HG03045 (cell line): Measurements from ENCODE around the gene LGALS8.

Experiments
- ATAC-seq: cut with Tn5 transposase; IDR thresholded peaks from one replicate; pipeline ENCODE4 v1.9.1; 2021; ENCODE audit warnings: mild to moderate bottlenecking, moderate library complexity; ENCODE audit not compliant: unreplicated experiment

The LGALS8 gene

DNA sequence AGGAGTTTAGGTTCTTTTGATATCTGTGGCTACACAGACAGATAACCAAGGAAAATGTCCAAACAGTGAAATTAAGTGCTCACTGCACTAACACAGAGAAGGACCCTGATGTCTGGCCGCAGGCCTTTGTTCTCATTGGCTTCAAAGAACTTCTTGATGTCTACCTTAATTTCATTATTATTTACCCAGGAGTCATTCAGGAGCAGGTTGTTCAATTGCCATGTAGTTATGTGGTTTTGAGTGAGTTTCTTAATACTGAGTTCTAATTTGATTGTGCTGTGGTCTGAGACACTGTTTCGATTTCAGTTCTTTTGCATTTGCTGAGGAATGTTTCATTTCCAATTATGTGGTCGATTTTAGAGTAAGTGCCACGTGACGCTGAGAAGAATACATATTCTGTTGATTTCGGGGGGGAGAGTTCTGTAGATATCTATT is 15.2 kb upstream of the LGALS8 start:
- no peak for ATAC-seq

DNA sequence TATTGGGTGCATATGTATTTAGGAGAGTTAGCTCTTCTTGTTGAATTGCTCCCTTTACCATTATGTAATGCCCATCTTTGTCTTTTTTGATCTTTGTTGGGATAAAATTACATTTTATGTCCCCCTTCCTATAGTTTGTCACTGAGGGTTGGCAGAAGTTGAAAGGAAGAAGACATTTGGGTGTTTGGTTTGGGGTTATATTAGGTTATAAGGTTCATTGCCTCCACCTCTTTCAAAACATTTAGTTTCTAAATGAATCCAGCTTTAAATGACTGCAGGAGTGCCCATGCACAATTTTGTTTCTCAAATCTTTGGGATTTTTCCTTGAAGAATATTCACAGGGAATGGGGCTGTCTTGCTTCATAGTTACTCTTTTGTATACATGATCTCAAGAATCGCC is 14.6 kb upstream of the LGALS8 start:
- ATAC-seq: no peak

DNA sequence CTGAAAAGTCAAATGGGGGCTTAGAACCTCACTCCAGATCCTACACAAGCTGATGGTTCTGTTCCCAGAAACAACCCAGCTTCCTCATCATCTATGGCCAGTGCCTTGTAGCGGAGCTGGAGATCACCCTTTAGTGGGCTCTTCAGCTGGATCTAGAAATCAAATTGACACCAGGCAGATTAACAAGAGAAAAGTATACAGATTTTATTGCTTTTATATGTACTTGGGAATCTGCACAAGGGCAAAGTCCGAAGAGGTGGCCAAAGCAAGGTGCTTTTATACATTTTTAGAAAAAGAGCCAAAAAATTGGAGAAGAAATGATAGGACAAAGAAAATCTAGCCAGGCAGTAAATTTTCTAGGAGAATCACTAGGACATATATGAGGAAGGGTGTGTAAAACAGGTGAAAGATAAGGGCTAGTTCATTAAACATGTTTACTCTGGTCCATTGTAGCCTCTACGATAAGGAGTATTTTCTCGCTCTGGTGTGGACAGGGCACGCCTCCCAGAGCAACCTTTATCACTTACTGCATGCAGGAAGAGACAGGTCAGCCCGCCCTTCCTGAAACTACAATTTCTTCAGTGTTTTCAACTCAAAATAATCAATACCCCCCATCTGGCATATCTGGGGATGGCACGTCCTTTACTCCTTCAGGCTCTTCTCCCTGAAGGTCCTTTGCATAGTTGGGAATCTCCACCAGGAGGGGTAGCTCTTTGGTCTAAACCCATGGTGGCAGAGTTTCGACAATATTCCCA is 14.0 kb upstream of the LGALS8 start:
- ATAC-seq: no peak

DNA sequence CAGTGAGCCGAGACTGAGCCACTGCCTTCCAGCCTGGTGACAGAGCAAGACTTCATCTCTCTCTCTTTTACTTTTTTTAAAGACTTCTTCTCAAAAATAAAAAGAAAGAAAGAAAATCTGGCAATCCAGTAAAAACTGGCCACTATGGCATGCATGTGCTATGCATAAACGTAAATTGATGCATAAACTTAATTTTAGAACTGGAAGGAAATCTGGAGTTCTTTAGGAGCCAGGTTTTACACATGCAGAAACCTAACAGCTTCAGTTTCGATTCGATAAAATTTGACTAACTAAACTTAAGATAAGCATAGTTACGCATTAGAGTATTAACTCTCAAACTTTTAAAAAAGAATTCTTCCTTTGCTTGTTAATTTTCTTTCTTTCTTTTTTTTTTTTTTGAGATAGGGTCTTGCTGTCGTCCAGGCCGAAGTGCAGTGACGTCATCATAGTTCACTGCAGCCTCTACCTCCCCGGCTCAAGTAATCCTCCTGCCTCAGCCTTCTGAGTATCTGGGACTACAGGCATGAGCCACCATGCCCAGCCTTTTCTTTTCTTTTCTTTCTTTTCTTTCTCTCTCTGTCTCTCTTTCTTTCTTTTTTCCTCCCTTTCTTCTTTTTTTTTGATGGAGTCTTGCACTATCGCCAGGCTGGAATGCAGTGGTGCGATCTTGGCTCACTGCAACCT is 11.9 kb upstream of the LGALS8 start:
- ATAC-seq: no peak

DNA sequence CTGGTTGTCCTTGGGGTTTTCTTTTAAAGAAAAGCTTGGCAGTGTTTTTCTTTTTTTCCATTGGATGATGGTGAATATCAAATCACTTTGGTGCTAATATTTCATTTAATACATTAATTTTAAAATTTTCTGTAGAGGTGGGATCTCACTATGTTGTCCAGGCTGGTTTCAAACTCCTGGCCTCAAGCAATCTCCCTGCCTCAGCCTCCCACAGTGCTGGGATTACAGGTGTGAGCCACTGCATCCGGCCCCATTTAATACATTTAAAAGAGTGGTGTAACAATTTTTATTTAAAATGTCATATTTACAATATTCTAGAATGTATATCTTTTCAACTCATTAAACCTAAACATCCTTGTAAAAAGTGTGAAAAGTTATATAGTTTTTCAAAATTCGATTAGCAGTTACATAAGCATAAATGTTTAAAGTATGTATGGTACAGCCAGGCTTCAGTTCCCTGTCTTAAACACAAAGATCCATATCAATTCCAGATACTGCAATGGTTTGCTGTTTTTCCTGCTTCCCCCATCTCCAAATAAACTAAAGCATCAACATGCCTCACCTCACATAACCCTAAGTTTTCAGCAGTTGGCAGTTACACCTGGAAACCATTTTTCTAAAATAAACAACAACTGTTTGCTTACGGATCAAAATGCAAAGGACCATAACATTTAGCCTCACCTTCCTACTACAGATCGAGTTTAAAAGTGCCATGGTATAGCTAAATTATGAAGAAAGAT is 8.9 kb upstream of the LGALS8 start:
- ATAC-seq: no peak

DNA sequence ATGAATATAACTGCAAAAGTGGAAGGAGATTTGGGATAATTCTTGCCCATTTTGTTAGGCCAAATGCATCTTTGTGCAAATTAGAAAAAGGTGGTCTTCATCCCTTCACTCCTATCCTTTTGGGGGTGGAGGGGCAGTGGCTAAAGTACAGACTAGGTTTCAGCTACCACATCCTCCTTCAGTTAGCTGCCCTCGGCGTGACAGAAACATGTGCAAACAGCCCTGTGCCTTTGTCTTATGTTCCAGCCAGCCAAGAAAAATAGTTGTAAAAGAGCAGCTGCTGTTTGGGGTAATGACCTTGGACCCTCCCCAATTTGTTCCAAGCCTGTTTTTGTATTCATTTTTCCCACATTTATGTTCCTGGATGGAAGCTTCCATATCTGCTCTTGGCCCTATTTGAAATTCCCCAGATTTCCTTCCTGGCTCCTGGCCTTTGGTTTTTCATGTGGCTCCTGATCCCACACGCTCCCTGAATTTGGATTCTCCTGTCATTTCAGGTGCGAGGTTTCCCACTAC is 8.3 kb upstream of the LGALS8 start:
- no peak for ATAC-seq

DNA sequence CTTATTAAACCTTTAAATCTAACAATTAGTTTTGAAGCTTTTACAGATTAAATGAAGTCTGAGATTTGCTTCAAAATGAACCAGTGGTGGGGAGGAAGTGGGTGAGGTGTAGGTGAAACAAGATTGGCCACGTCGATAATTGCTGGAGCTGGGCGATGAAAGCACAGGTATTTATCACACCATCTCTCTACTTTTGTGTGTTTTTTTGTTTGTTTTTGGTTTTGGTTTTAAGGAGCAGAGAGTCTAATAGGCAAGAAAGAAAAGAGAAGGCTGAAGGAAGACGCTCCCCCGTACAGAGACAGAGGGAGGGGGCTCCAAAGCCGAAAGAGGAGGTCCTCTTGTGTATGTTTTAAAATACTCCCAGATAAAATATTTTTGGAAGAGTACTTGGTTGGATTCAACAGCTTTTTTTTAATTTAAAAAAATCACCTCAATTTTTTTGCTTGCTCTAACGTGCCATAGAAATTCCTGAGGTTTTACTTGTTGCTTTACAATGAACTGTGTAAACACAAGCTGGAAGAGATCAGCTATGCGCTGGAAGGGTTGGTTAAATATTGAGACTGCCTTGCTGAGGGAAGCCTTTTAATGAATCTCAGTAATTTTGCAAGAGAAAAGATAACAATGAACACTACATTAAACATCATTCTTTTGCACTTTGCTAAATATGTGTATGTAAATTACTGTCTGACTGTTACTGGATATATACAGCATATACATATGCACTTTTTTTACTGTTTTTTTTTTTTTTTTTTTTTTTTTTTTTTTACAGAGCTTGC is 6.7 kb upstream of the LGALS8 start:
- no peak for ATAC-seq

DNA sequence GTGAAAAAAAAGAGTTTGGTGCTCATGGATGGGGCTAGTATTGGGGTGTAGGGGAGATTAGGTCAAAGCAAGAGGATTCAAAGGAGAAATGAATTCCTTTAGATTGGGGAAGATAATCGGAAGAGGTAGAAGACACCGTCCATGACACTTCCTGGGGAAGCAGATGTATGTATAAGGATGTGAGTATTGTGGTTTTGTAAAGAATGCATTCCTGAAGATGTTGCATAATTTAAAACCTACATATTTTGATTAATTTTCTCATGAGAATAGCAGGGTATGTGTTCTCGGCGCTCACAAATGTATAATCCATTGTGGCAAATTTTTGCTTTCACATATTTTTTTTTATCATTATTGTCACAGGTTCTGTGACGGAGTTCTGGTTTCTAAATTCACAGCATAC is 5.5 kb upstream of the LGALS8 start:
- no peak for ATAC-seq

DNA sequence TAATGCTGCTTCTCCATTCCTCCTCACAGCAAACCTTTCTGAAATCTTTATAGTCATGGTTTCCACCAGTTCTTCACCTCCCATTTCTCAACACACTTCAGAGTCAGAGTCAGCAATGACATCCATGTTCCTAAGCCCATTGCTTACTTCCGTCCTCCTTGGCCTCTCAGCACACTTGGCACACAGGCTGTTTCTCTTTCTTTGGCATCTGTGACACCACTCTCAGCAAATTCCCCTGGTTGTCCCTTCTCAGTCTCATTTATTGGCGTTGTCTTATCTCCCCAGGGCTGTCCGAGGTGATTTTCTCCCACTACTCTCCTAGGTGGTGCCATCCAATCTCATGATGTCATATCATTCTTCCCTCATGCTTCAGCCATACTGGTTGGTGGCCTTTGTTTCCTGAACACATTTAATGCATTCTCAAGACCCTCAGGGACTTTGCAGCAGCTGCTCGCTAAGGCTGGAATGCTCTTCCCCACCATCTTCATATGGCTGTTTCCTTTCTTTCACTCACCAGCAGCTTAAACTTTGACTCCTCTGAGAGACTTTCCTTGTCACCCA is 3.3 kb upstream of the LGALS8 start:
- ATAC-seq: no peak

DNA sequence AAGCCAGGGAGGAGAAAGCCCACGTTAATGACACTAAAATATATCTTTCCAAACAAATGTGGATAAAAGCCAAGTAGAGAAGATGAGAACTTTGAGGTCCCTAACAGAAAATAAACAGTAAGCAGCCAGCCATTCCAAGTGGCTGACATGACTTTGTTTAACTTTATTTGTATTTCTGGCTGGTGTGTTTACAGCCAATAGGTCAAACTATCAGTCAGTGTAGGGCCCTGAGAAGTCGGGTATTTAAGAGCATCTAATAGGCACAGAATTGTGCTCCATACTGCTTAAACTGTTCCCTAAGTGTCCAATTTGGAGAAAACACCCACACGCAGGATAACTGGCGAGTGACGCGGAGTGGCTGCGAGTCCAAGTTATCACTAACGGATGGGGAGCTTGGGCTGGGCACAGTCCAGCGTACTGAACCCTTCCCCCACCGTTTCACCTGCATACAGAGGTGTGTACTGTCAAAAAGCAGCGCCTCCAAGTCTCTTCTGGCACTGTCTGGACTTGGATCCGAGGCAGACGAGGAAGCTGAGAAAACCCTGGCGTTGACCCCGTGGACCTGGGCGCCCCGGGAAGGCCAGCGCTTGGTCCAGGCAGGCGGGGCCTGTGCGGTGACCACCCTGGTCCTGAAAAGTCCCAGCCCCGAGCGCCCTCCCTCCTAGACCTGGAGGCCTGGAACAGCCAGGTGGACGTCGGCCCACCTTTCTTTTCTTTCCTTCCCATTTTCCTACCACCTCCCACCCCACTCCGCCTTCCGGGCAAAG is 662 bp upstream of the LGALS8 start:
- peak; percentile 18 for ATAC-seq

DNA sequence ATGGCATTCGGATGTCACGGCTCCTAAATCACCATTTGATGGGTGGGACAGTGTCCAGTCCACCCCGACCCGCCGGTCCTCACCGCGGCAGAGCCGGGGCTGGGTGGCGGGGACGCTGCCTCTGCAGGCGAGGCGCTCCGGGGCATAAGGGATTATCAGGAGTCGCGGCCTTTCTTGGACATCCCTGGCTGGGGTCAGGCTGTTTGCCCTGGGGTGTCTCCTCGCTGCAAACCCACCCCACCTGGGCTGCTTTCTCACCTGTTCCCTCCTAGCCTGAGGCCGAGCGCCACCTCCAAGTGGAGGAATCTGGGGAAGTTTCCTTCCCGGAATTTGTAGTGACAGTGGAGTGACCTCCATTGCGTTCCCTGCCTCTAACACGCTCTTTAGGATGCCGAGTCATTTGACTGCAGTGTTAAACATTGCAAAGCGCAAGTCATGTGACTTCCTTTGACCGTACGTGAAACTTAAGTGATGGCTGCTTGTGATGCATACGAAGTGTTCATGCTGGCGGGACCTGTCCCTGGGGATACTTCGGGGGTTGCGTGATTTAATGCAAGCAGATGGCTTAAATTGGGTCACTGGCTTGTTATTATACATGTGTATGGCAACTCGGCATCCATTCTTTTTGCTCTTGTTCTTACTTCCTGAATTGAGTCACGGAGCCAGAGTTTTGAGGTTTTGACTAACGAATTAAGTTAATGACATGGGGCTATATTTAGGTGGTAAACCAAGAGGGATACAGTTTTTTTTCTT is 536 bp downstream of the LGALS8 start:
- peak; percentile 79 for ATAC-seq

DNA sequence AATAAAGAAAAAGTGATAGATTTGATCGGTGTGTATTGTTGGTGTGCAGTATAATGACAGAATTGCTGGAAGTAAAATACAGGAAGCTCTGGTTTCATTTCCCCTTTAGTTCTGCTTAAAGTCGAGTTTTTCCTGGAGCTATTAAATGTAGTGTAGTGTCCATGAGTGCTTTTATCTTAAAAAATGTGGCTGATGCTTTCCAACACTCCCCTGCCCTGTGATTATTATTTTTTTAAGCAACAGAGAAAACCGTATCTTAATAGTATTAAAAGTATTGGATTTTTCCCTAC is 1.1 kb downstream of the LGALS8 start:
- no peak for ATAC-seq

DNA sequence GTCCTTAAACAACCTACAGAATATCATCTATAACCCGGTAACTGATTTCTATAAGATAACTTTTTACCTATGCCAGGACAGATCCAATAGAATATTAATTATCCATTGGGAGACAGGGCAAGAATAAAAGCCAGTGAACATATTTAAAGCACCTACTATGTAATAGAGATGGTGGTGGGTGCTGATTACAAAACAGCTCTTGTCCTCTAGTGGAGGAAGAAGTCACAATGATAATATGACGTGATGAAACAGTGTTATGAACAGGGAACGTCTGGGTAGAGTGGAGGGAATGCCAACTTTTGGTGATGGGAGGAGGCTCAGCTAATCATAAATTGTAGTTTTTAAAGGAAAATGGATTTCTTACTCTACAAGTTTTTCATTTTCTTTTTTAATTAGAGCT is 2.3 kb downstream of the LGALS8 start:
- ATAC-seq: no peak

DNA sequence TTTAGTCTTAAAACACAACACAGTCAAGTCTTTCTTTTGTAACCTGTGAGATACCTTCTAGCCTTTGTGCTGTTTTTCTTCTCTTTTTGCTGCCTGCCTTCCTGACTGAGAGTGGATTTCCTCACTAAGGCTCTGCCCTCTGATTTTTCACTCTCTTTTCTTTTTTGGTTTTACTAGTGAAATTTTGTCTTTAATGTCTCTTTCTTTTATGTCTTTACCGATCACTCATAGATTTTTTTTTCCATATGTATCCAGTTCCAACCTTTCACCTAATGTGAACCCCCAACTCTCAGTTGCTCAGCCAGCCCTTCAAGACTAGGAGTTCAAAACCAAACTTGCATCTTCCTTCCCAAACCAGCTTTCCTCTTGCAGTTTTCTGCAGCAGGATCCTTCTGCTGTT is 6.5 kb downstream of the LGALS8 start:
- no peak for ATAC-seq

DNA sequence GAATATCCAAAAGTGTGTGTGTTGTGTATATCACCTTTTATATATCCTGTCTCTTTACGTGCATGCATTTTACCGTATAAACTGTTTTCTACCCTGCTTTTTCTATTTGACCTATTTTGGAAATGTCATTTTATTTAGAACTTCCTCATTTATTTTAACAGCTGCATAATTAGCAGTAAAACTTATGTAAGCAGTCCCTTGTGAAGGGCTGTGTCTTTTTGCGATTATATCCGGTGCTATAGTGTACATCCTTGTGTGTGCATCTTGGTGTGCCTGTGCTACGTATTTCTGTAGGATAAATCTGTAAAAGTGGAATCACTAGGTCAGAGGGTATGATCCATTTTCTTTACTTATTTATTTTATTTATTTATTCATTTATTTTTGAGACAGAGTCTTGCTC is 7.2 kb downstream of the LGALS8 start:
- ATAC-seq: no peak

DNA sequence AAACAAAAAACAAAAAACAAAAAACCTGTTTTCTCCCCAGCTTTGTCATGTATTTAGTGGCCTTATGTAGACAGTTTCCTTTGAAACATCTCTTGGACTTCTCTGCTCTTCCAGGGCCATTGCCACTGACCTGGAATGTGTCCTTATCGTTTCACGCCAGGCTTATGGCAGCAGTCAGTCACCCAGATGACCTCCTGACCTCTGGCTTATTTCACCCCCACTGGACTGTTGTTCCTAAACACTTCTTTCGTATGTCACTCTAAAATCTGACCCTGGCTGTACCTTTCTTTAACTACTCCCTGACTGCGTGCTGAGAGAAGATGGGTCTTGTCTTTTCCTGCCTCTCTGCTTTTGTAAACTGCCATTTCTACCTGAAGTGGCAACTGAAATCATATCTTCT is 9.1 kb downstream of the LGALS8 start:
- ATAC-seq: no peak

DNA sequence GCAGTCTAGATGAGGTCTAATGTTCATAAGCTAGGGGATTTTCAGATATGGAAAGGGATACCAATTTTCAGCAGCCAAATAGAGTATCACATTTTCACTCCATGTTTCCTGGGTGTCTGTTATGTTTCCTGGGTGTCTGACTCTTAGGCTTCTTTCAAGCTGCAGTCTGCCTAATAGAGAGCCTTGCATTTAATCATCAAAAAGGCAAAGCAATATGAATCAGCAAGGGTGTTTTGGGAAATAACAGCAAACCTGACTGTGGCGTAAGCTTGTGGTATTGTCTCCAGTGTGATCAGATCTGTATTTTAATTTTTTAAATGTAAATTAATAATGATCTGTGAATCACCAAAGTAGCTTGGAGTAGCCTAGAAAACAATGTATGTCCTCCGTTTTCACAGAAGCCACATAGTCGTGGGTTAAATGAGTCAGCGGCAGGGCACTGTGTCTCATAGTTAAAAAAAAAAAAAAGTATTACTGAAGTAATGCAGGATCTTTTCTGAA is 10.4 kb downstream of the LGALS8 start:
- no peak for ATAC-seq

DNA sequence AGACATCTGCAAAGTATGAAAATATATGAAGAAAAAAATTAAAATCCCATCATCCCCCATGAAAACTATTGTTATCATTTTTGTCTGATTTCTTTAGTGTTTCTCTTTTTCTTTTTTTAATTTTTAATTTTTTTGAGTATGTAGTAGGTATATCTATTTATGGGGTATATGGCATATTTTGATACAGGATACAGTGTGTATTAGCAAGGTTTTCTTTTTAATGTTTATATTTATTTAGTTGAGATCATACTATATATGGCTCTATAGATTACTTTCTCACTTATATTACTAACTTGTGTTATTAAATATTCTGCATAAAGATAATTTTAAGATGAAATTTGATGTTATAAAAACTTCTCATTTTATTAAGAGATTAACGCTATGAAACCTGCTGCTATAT is 11.4 kb downstream of the LGALS8 start:
- no peak for ATAC-seq

DNA sequence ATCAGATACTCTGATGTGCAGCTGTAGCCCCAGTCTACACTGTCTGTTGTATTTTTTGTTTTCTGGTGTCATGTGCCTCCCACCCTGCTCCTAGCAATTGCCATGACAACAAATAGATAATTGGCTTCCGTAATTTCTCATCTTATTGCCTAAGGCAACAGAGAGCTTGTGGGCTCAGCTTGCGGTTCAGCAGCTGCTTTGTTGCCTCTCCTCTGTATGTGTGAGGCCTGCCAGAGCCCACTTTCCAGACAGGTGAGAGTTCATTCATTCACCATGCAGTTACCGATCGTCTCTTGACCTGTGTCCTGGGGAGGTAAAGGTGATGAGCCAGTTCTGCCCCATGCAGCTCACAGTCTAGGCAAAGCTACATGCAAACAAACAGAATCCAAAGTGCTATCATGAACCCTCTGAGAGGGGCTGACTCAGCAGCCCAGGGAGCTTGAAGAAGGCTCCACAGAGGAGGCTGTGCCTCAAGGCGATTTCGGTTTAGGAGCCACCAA is 11.9 kb downstream of the LGALS8 start:
- no peak for ATAC-seq
